Left ventricle myocardium inferior (tissue), 1 donor: ENCODE data around the gene DRD3. TPM values are rescaled to one million over a fixed set of nuclear protein-coding genes. Genes with fewer than 3 reads are reported as not detected.

Experiments
- DNase-seq: peaks from one replicate; pipeline ENCODE4 v3.0.0-alpha.2; 2020
- H3K27ac ChIP-seq: fragments of 200-600 bp; replicated peaks from 2 replicates; pipeline ENCODE4 v1.8.0; 2021
- H3K27me3 ChIP-seq: fragments of 200-600 bp; 2 replicates; pipeline ENCODE4 v1.8.0; 2021; ENCODE audit warnings: low read depth
- H3K36me3 ChIP-seq: fragments of 200-600 bp; 2 replicates; pipeline ENCODE4 v1.8.0; 2021
- H3K4me1 ChIP-seq: fragments of 200-600 bp; 2 replicates; pipeline ENCODE4 v1.8.0; 2021
- H3K4me3 ChIP-seq: fragments of 200-600 bp; 2 replicates; pipeline ENCODE4 v1.8.0; 2021; ENCODE audit warnings: mild to moderate bottlenecking, moderate library complexity
- H3K9me3 ChIP-seq: fragments of 200-600 bp; replicated peaks from 2 replicates; pipeline ENCODE4 v1.8.0; 2021
- CTCF ChIP-seq: fragments of 200-600 bp; IDR thresholded peaks from 2 replicates; pipeline ENCODE4 v1.8.0; 2021; ENCODE audit warnings: antibody characterized with exemption, mild to moderate bottlenecking, borderline replicate concordance
- intact Hi-C: fragments of 100-400 bp; cut with micrococcal nuclease; formaldehyde crosslinking; loops from one replicate; pipeline ENCODE4 v1.11.0; 2022
- total RNA-seq: library from RNA; stranded (reverse); fragmentation: NEBNext Ultra II Directional; extraction: Animal tissue kit (Norgen Biotek cat#: 25700); gene quantifications from one replicate; pipeline ENCODE4 v1.2.1, GENCODE V29; 2021
- donor health status: DM: no; HTN: yes; CAD: no; lungs with severe emphysema.

Gene DRD3
- total RNA-seq, 1 donor from 2014 or later: not detected

GRCh38 chr3:114151091-114151490 lies 27.8 kb downstream of the DRD3 start:
- Histone ChIP-seq H3K4me3 (no peak overlapping the region), H3K4me1 (peaks cover 6% of the 10 kb centered on the region), H3K36me3 (no peaks in the 10 kb centered on the region), H3K27me3 (no peaks in the 10 kb centered on the region), H3K9me3 (no peaks in the 10 kb centered on the region), H3K27ac (no peak overlapping the region)
- no peak for DNase-seq
- intact Hi-C loops: no loop called here
- TF ChIP-seq CTCF: no peak

- no peak overlapping the region for H3K4me3 ChIP-seq
- TF ChIP-seq CTCF: no peak
- no peaks in the 10 kb centered on the region for H3K4me1 ChIP-seq
- no peak overlapping the region for H3K27ac ChIP-seq
- DNase-seq: no peak
- intact Hi-C loops: no loop called here
- H3K36me3 ChIP-seq: no peaks in the 10 kb centered on the region
- no peaks in the 10 kb centered on the region for H3K27me3 ChIP-seq
- no peaks in the 10 kb centered on the region for H3K9me3 ChIP-seq
These were observed 31.6 kb downstream of the DRD3 start for GRCh38 chr3:114147251-114147650.

- intact Hi-C loops: no loop called here
- no peaks in the 10 kb centered on the region for H3K4me1 ChIP-seq
- H3K27ac ChIP-seq: no peak overlapping the region
- no peaks in the 10 kb centered on the region for H3K9me3 ChIP-seq
- H3K27me3 ChIP-seq: no peaks in the 10 kb centered on the region
- no peak for TF ChIP-seq CTCF
- H3K36me3 ChIP-seq: no peaks in the 10 kb centered on the region
- no peak overlapping the region for H3K4me3 ChIP-seq
- no peak for DNase-seq
These were observed 33.8 kb downstream of the DRD3 start for GRCh38 chr3:114144909-114145688.

GRCh38 chr3:114143817-114144216 lies 35.0 kb downstream of the DRD3 start:
- Histone ChIP-seq H3K4me1 (no peaks in the 10 kb centered on the region), H3K27me3 (no peaks in the 10 kb centered on the region), H3K27ac (no peak overlapping the region), H3K9me3 (no peaks in the 10 kb centered on the region), H3K36me3 (no peaks in the 10 kb centered on the region), H3K4me3 (no peak overlapping the region)
- TF ChIP-seq CTCF: no peak
- intact Hi-C loops: no loop called here
- DNase-seq: no peak

- no peak for DNase-seq
- Histone ChIP-seq H3K36me3 (no peaks in the 10 kb centered on the region), H3K27me3 (no peaks in the 10 kb centered on the region), H3K4me3 (no peak overlapping the region), H3K4me1 (no peaks in the 10 kb centered on the region), H3K27ac (no peak overlapping the region), H3K9me3 (no peaks in the 10 kb centered on the region)
- intact Hi-C loops: no loop called here
- TF ChIP-seq CTCF: no peak
These were observed 39.0 kb downstream of the DRD3 start for GRCh38 chr3:114139836-114140235.
